Erythroblast (primary cell): ENCODE measurements around the gene SKOR1.

Experiments used
- GATA1 ChIP-seq: IDR thresholded peaks from 2 replicates; pipeline ENCODE4 v1.6.1; 2011; ENCODE audit warnings: low read depth, mild to moderate bottlenecking, control low read depth, low read length, moderate library complexity
- POLR2A ChIP-seq: IDR thresholded peaks from 2 replicates; pipeline ENCODE4 v1.6.1; 2011; ENCODE audit warnings: mild to moderate bottlenecking, low read length

GRCh38 chr15:67784856-67785430 lies 40.4 kb upstream of the SKOR1 start:
- TF ChIP-seq POLR2A (no peak), GATA1 (no peak)
